Regular cardiac myocyte (primary cell): ENCODE measurements around the gene LIN28A. TPM values are rescaled to one million over a fixed set of nuclear protein-coding genes. Genes with fewer than 3 reads are reported as not detected.

Experiments
- total RNA-seq: library from RNA; depleted of rRNA; stranded (reverse); fragments of >200 nt; gene quantifications from 2 replicates; pipeline ENCODE4 v1.2.3, GENCODE V29; 2014

The LIN28A gene, protein sequence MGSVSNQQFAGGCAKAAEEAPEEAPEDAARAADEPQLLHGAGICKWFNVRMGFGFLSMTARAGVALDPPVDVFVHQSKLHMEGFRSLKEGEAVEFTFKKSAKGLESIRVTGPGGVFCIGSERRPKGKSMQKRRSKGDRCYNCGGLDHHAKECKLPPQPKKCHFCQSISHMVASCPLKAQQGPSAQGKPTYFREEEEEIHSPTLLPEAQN
- not detected in 2 replicates for total RNA-seq

DNA sequence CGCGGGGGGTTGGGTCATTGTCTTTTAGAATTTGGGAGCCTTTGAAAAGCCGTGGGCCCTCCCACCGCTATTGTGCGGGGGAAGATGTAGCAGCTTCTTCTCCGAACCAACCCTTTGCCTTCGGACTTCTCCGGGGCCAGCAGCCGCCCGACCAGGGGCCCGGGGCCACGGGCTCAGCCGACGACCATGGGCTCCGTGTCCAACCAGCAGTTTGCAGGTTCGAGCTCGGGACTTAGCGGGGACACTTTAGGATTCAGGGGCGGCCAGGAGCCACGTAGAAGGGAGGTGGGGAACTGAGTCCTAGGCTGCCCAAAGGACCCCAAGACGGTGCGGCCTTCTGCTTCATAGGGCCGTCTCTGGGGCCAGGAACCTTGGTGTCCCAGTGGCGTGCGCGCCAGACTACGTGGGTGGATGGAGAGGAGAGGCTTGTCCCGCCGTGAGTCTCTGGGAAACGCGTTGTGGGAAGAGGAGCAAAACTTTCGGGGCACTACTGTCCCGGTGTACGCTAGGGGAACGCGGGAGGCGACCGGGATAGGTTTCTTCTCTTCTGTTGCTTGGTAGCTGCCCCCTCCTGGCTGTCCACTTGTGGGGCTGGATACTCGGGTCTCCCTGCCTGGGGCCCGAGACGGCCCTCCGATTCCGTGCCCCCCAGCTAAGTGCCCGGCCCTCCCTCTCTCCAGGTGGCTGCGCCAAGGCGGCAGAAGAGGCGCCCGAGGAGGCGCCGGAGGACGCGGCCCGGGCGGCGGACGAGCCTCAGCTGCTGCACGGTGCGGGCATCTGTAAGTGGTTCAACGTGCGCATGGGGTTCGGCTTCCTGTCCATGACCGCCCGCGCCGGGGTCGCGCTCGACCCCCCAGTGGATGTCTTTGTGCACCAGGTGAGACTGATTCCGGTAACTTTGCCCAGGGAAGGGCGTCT, at the start of gene LIN28A:
Gene LIN28A, plus strand, starts transcription at position 112 of the 918 bp plus-strand sequence. Its CDS starts 75 bp downstream, at position 187.

DNA sequence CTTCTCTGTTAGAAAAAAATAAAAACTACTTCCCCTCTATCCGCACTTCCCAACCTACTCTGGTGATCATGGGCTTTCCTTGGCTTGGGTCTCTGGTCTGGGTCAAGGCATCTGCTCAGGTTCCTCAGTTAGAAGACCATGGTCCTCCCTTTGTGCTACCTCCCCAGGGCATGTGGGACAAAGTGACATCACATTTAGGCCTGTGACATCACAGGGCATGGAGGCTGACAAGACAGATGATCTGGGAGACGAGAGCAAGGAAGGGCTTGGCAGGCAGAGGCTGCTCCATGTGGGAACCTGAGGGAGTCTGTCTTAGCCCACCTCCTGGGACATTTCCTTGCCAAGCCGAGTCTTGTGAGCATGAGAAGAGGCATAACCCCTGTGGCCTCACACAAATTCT, 38.0 kb upstream of the LIN28A start, which contains the start of gene ZNF683:
Gene ZNF683, minus strand, starts transcription at position 140 of the 400 bp plus-strand sequence. CDS start 4,179 bp downstream, outside the sequence.

DNA sequence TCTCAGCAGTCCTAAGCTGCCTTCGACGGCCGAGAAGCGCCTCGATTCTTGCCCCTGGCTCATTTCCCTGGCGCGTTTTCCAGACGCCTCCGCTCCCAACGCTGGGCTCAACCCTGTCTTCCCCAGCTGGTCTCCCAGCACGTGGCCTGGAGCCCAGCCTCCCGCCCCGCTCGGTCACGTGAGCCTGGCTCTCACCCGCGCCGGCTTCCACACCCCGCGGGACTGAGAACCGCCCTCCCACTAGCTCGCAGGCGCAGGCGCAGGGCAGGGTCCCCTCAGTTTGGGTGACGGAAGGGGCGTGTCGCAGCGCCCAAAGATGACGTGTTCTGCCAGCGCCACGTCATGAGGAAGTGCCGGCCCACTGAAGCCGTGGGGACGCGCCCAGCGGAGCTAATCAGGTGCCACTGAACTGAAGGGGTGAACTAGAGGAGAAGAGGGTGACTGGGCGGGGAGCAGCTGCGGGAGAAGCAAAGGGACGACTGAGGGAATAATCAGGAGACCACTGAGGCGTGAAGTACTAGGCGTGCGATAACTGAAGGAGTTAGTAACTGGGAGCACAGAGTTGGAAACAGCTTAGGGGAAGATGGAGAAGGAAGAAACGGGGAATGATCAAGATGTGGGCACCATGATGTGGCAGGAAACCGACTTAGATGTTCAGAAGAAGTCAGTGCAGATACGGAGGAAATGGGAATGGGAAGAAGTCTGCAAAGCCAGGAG, 21.5 kb downstream of the LIN28A start, which contains the start of gene DHDDS:
Gene DHDDS, plus strand, starts transcription at position 343 of the 717 bp plus-strand sequence. CDS start 625 bp downstream, outside the sequence.

DNA sequence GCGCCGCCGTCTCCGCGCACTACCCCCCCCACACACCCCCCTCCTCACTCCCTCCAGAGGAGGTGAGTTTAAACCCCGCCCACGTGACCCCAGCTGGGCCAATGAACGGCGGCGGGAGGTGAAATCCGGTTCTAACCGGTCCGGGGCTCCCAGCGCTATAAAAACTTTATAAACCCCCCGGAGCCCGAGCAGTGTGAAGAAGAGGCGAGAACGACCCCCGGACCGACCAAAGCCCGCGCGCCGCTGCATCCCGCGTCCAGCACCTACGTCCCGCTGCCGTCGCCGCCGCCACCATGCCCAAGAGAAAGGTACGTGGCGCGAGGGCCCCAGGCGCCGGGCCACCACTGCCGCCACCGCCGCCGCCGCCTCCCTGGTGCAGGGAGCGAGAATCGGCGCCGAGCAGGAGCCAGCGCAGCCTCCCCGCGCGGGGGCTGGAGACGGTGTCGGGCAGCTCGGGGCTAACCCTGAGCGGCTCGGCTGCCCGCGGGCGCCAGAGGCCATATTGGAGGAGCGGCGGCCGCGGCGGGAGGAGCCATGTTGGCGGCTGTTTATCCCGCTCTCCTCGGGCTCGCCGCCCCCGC, 61.8 kb downstream of the LIN28A start, which contains the start of gene HMGN2:
Gene HMGN2, plus strand, starts transcription at position 121 of the 581 bp plus-strand sequence. Its CDS starts 173 bp downstream, at position 294.

Other genes starting within 250 kb of the LIN28A start
- not detected in 2 replicates for gene C1orf232, start 241.9 kb upstream of the LIN28A start, total RNA-seq
- gene ZNF593, start 240.9 kb upstream of the LIN28A start, total RNA-seq = 22.0 and 47.4 TPM in 2 replicates
- 0.28 TPM in 1 of 2 replicates, not detected in the other for gene ZNF593OS, start 239.0 kb upstream of the LIN28A start, total RNA-seq
- 0.19 and 0.85 TPM in 2 replicates for gene CNKSR1, start 233.3 kb upstream of the LIN28A start, total RNA-seq
- gene CATSPER4, start 220.2 kb upstream of the LIN28A start, total RNA-seq = not detected in 2 replicates
- 7.3 and 11.1 TPM in 2 replicates for gene CEP85, start 176.6 kb upstream of the LIN28A start, total RNA-seq
- gene SH3BGRL3, start 130.7 kb upstream of the LIN28A start, total RNA-seq = 20.9 and 22.8 TPM in 2 replicates
- gene UBXN11, start 104.2 kb upstream of the LIN28A start, total RNA-seq = 2.3 and 3.1 TPM in 2 replicates
- gene CD52, start 92.9 kb upstream of the LIN28A start, total RNA-seq = not detected in 2 replicates
- under 0.01 TPM in 1 of 2 replicates, not detected in the other for gene CRYBG2, start 56.7 kb upstream of the LIN28A start, total RNA-seq
- gene ZNF683, start 38.1 kb upstream of the LIN28A start, total RNA-seq = not detected in 2 replicates
- gene DHDDS, start 21.5 kb downstream of the LIN28A start, total RNA-seq = 54.4 and 60.6 TPM in 2 replicates
- 123 and 354 TPM in 2 replicates for gene HMGN2, start 61.6 kb downstream of the LIN28A start, total RNA-seq
- gene RPS6KA1, start 118.9 kb downstream of the LIN28A start, total RNA-seq = 4.2 and 4.5 TPM in 2 replicates